HEK293 (cell line): ENCODE results near the gene ATXN7.

Source experiments
- CTCF ChIA-PET: fragments of 350-600 bp; formaldehyde crosslinking; extraction: SDS; loops from one replicate; lab custom pipeline; 2021; ENCODE audit warnings: antibody characterized with exemption; lab: Yijun Ruan, JAX
- POLR2A ChIA-PET: fragments of 300-600 bp; formaldehyde crosslinking; extraction: SDS; loops from one replicate; lab custom pipeline; 2020; ENCODE audit warnings: antibody characterized with exemption, inconsistent platforms; lab: Yijun Ruan, JAX
- H3K27ac ChIP-seq: fragments of 200-500 bp; sonication (Bioruptor generic); 2 replicates; pipeline ENCODE4 v1.5.1; 2014; ENCODE audit warnings: low read depth, low read length, control low read depth, inconsistent platforms; ENCODE audit errors: extremely low read depth
- H3K36me3 ChIP-seq, 2 experiments: fragments of 200-500 bp in 1 of 2; sonication (Bioruptor generic) in 1 of 2; 1 replicate in 1 of 2; 2 replicates in 1 of 2; pipeline ENCODE4 v1.5.1; 2014 to 2017; ENCODE audit warnings: inconsistent platforms in 2 of 2, low read length in 2 of 2; ENCODE audit not compliant: control insufficient read depth in 2 of 2, insufficient read depth in 1 of 2
- H3K4me1 ChIP-seq: fragments of 200-500 bp; sonication (Bioruptor generic); 2 replicates; pipeline ENCODE4 v1.5.1; 2014; ENCODE audit warnings: mild to moderate bottlenecking, low read length, inconsistent platforms; ENCODE audit not compliant: control insufficient read depth, insufficient read depth
- H3K4me3 ChIP-seq: 2 replicates; pipeline ENCODE4 v1.5.1; 2011; ENCODE audit warnings: low read depth, mild to moderate bottlenecking, control low read depth, low read length, moderate library complexity
- H3K9me3 ChIP-seq: fragments of 200-500 bp; sonication (Bioruptor generic); 2 replicates; pipeline ENCODE4 v1.5.1; 2014; ENCODE audit warnings: low read depth, low read length, inconsistent platforms; ENCODE audit not compliant: control insufficient read depth, insufficient read depth
- ATF2 ChIP-seq: fragments of 450-650 bp; formaldehyde crosslinking; IDR thresholded peaks from 2 replicates; pipeline ENCODE4 v1.5.1; 2016; ENCODE audit warnings: missing biosample characterization, missing genetic modification characterization, low read depth
- BCL11B ChIP-seq: fragments of 450-650 bp; formaldehyde crosslinking; IDR thresholded peaks from 2 replicates; pipeline ENCODE4 v1.5.1; 2016; ENCODE audit warnings: low read depth, missing biosample characterization, missing genetic modification characterization
- GLI2 ChIP-seq: fragments of 450-650 bp; formaldehyde crosslinking; IDR thresholded peaks from 2 replicates; pipeline ENCODE4; 2017; ENCODE audit warnings: missing biosample characterization, missing genetic modification characterization, low read depth, borderline replicate concordance
- HOXA7 ChIP-seq: sonication (generic); formaldehyde crosslinking; IDR thresholded peaks from 2 replicates; pipeline ENCODE4 v1.8.1; 2022; ENCODE audit warnings: missing genetic modification reagents, borderline replicate concordance
- KLF17 ChIP-seq: fragments of 450-650 bp; formaldehyde crosslinking; IDR thresholded peaks from 2 replicates; pipeline ENCODE4 v1.5.1; 2016; ENCODE audit warnings: missing biosample characterization, missing genetic modification characterization
- SCRT2 ChIP-seq: fragments of 450-650 bp; formaldehyde crosslinking; IDR thresholded peaks from 2 replicates; pipeline ENCODE4 v1.5.1; 2016; ENCODE audit warnings: missing biosample characterization, missing genetic modification characterization
- SETDB1 ChIP-seq: IDR thresholded peaks from one replicate; pipeline ENCODE4 v1.6.1; 2017; ENCODE audit warnings: mild to moderate bottlenecking, low read length, moderate library complexity, mixed read lengths; ENCODE audit not compliant: insufficient read length
- ZNF202 ChIP-seq: fragments of 450-650 bp; formaldehyde crosslinking; IDR thresholded peaks from 2 replicates; pipeline ENCODE4 v1.5.1; 2016; ENCODE audit warnings: missing biosample characterization, missing genetic modification characterization, borderline replicate concordance
- ZNF239 ChIP-seq: fragments of 450-650 bp; formaldehyde crosslinking; IDR thresholded peaks from 2 replicates; pipeline ENCODE4 v1.5.1; 2016; ENCODE audit warnings: missing biosample characterization, missing genetic modification characterization
- ZNF292 ChIP-seq: fragments of 450-650 bp; formaldehyde crosslinking; IDR thresholded peaks from 2 replicates; pipeline ENCODE4 v1.5.1; 2016; ENCODE audit warnings: low read depth, missing biosample characterization, missing genetic modification characterization, borderline replicate concordance
- ZNF324 ChIP-seq: fragments of 450-650 bp; formaldehyde crosslinking; IDR thresholded peaks from 2 replicates; pipeline ENCODE4 v1.5.1; 2016; ENCODE audit warnings: missing biosample characterization, missing genetic modification characterization
- ZNF335 ChIP-seq: fragments of 450-650 bp; formaldehyde crosslinking; conservative IDR thresholded peaks from 2 replicates; pipeline ENCODE4 v1.5.1; 2016; ENCODE audit warnings: missing biosample characterization, missing genetic modification characterization
- ZNF391 ChIP-seq: fragments of 450-650 bp; formaldehyde crosslinking; IDR thresholded peaks from 2 replicates; pipeline ENCODE4 v1.5.1; 2016; ENCODE audit warnings: low read depth, missing biosample characterization, missing genetic modification characterization, borderline replicate concordance
- ZNF394 ChIP-seq: fragments of 450-650 bp; formaldehyde crosslinking; IDR thresholded peaks from 2 replicates; pipeline ENCODE4 v1.5.1; 2016; ENCODE audit warnings: missing biosample characterization, missing genetic modification characterization, mild to moderate bottlenecking, moderate library complexity, borderline replicate concordance
- ZNF473 ChIP-seq: fragments of 450-650 bp; formaldehyde crosslinking; IDR thresholded peaks from 2 replicates; pipeline ENCODE4 v1.5.1; 2017; ENCODE audit warnings: missing biosample characterization, missing genetic modification characterization
- ZNF48 ChIP-seq: fragments of 450-650 bp; formaldehyde crosslinking; IDR thresholded peaks from 2 replicates; pipeline ENCODE4 v1.5.1; 2016; ENCODE audit warnings: missing biosample characterization, missing genetic modification characterization
- ZNF624 ChIP-seq: fragments of 450-650 bp; formaldehyde crosslinking; IDR thresholded peaks from 2 replicates; pipeline ENCODE4 v1.5.1; 2017; ENCODE audit warnings: missing biosample characterization, missing genetic modification characterization
- ZNF76 ChIP-seq: fragments of 450-650 bp; formaldehyde crosslinking; IDR thresholded peaks from 2 replicates; pipeline ENCODE4; 2016; ENCODE audit warnings: low read depth, missing biosample characterization, missing genetic modification characterization, borderline replicate concordance
- ZNF777 ChIP-seq: fragments of 450-650 bp; formaldehyde crosslinking; IDR thresholded peaks from 2 replicates; pipeline ENCODE4 v1.5.1; 2017; ENCODE audit warnings: missing biosample characterization, missing genetic modification characterization, borderline replicate concordance
- ZNF791 ChIP-seq: fragments of 450-650 bp; formaldehyde crosslinking; IDR thresholded peaks from 2 replicates; pipeline ENCODE4 v1.5.1; 2016; ENCODE audit warnings: missing biosample characterization, missing genetic modification characterization
- ZSCAN18 ChIP-seq: fragments of 450-650 bp; formaldehyde crosslinking; IDR thresholded peaks from 2 replicates; pipeline ENCODE4 v1.5.1; 2016; ENCODE audit warnings: missing biosample characterization, missing genetic modification characterization

ATXN7 gene

DNA sequence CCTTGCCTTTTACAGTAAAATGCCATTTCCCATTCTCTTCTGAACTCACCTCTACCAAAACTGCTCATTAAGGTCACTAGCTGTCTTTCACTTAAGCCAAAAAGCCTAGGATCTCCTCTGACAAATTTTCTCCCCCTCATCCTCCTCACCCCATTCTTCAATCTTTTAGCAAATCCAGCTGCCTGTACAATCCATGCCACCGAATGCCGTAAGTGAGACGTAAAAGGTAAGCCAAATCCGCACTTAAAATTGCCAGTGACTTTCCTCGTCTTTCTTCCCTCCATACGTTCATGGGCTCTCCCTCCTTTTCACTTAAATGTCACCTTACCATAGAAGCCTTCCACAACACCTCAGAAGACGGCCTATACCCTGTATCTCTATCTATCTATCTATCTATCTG, 145.9 kb downstream of the ATXN7 start:
- Histone ChIP-seq H3K4me3 (no peak overlapping the region), H3K36me3 (peaks cover 25 to 100% of the 10 kb centered on the region in 2 experiments; a peak in 2 of 3 replicates), H3K4me1 (no peaks in the 10 kb centered on the region), H3K27ac (no peak overlapping the region), H3K9me3 (no peaks in the 10 kb centered on the region)
- CTCF ChIA-PET: no interaction called here
- TF ChIP-seq ZNF335 (tag by site-specific recombination) (no peak), ZNF777 (tag by site-specific recombination) (no peak), ATF2 (tag by site-specific recombination) (no peak), ZNF473 (tag by site-specific recombination) (no peak), ZNF391 (tag by site-specific recombination) (no peak), ZNF76 (tag by site-specific recombination) (no peak), ZNF394 (no peak), ZSCAN18 (tag by site-specific recombination) (no peak), KLF17 (tag by site-specific recombination) (no peak), ZNF239 (tag by site-specific recombination) (no peak), SCRT2 (tag by site-specific recombination) (no peak), SETDB1 (no peak), ZNF202 (tag by site-specific recombination) (no peak), ZNF791 (tag by site-specific recombination) (no peak), GLI2 (tag by site-specific recombination) (no peak)
- POLR2A ChIA-PET: interaction anchor here (1.5 kb wide), 1 partner anchor 13 kb away, joined by 5 read pairs; no protein-coding TSS in a partner anchor

- Histone ChIP-seq H3K27ac (no peak overlapping the region), H3K9me3 (no peaks in the 10 kb centered on the region), H3K4me1 (no peaks in the 10 kb centered on the region), H3K36me3 (peaks cover 23 to 100% of the 10 kb centered on the region in 2 experiments; a peak in 2 of 3 replicates), H3K4me3 (no peak overlapping the region)
- CTCF ChIA-PET: interaction anchor here (0.5 to 1.2 kb wide), 4 partner anchors 11 to 996 kb away, joined by 3 read pairs; no protein-coding TSS in a partner anchor
- no peak for TF ChIP-seq ZNF292 (tag by site-specific recombination)
- no peak for TF ChIP-seq BCL11B
- TF ChIP-seq ZNF391 (tag by site-specific recombination): no peak
- TF ChIP-seq ZNF324: no peak
- TF ChIP-seq ZNF624 (tag by site-specific recombination): no peak
- TF ChIP-seq ZNF48 (tag by site-specific recombination): no peak
- TF ChIP-seq HOXA7 (CRISPR knock-in tag): no peak
- POLR2A ChIA-PET: interaction anchor here (1.5 kb wide), 1 partner anchor 12 kb away, joined by 5 read pairs; no protein-coding TSS in a partner anchor
These were observed 146.5 kb downstream of the ATXN7 start for GRCh38 chr3:64010199-64010598.
